K562 (cell line): ENCODE results near the gene POLR3H. TPM values are rescaled to one million over a fixed set of nuclear protein-coding genes. Genes with fewer than 3 reads are reported as not detected.

Source experiments
- CTCF ChIP-seq, 3 experiments: IDR thresholded peaks in 2 of 3; conservative IDR thresholded peaks in 1 of 3; 2 replicates each; pipeline ENCODE4 v1.5.1; 2011 to 2012; ENCODE audit warnings: low read length in 3 of 3, mild to moderate bottlenecking in 3 of 3, control low read depth in 2 of 3, improper control_type of control experiment in 1 of 3, inconsistent platforms in 1 of 3, low read depth in 1 of 3, mixed read lengths in 1 of 3, moderate library complexity in 1 of 3; ENCODE audit not compliant: insufficient read depth in 2 of 3
- CTCFL ChIP-seq: IDR thresholded peaks from 2 replicates; pipeline ENCODE4 v1.6.1; 2011; ENCODE audit warnings: borderline replicate concordance, low read depth, mild to moderate bottlenecking, moderate library complexity, low read length; ENCODE audit not compliant: insufficient read depth, poor library complexity, severe bottlenecking
- DEAF1 ChIP-seq: fragments of 450-650 bp; formaldehyde crosslinking; IDR thresholded peaks from 2 replicates; pipeline ENCODE4 v1.4.0; 2020; ENCODE audit warnings: mild to moderate bottlenecking, moderate library complexity
- EP400 ChIP-seq: fragments of 450-650 bp; IDR thresholded peaks from 2 replicates; pipeline ENCODE4 v1.6.1; 2017; ENCODE audit warnings: antibody characterized with exemption, mild to moderate bottlenecking, moderate library complexity
- LCOR ChIP-seq: sonication (generic); formaldehyde crosslinking; IDR thresholded peaks from 2 replicates; pipeline ENCODE4 v1.8.0; 2022; ENCODE audit warnings: mild to moderate bottlenecking, missing genetic modification reagents
- PHF20 ChIP-seq: fragments of 450-650 bp; IDR thresholded peaks from 2 replicates; pipeline ENCODE4 v1.6.1; 2018; ENCODE audit not compliant: partially characterized antibody
- POLR2A ChIP-seq: fragments of 450-650 bp; conservative IDR thresholded peaks from 2 replicates; pipeline ENCODE4 v1.6.1; 2016
- POLR2B ChIP-seq: fragments of 450-650 bp; IDR thresholded peaks from 2 replicates; pipeline ENCODE4 v1.6.1; 2018; ENCODE audit warnings: low read depth; ENCODE audit not compliant: partially characterized antibody
- RAD21 ChIP-seq, 2 experiments: fragments of 250-450 bp in 1 of 2; fragments of 450-650 bp in 1 of 2; sonication (Bioruptor Pico) in 1 of 2; formaldehyde crosslinking in 1 of 2; IDR thresholded peaks in 1 of 2; conservative IDR thresholded peaks in 1 of 2; 2 replicates each; pipeline versions ENCODE4 v1.4.0 to v1.8.0; 2020 to 2022; ENCODE audit warnings: mild to moderate bottlenecking in 2 of 2, moderate library complexity in 1 of 2
- RBFOX2 ChIP-seq: fragments of 200-400 bp; formaldehyde crosslinking; IDR thresholded peaks from 2 replicates; pipeline ENCODE4 v1.6.1; 2017; ENCODE audit warnings: low read depth, mild to moderate bottlenecking, low read length, moderate library complexity
- RBM22 ChIP-seq: fragments of 200-400 bp; formaldehyde crosslinking; IDR thresholded peaks from 2 replicates; pipeline ENCODE4 v1.6.1; 2018; ENCODE audit warnings: low read length, low read depth; ENCODE audit not compliant: poor library complexity, severe bottlenecking
- SNAPC5 ChIP-seq: fragments of 250-450 bp; sonication (Bioruptor Pico); IDR thresholded peaks from 2 replicates; pipeline ENCODE4 v1.8.0; 2021; ENCODE audit warnings: moderate library complexity, mild to moderate bottlenecking, inconsistent platforms
- SRSF9 ChIP-seq: fragments of 200-400 bp; formaldehyde crosslinking; IDR thresholded peaks from 2 replicates; pipeline ENCODE4 v1.6.1; 2017; ENCODE audit warnings: low read depth, low read length, borderline replicate concordance
- TBP ChIP-seq: optimal IDR thresholded peaks from 2 replicates; pipeline ENCODE3; 2011; ENCODE audit warnings: low read depth, low read length, improper control_type of control experiment
- ZFP91 ChIP-seq: sonication (generic); formaldehyde crosslinking; IDR thresholded peaks from 2 replicates; pipeline ENCODE4 v1.8.0; 2022; ENCODE audit warnings: mild to moderate bottlenecking, missing genetic modification reagents
- ZNF696 ChIP-seq: fragments of 250-450 bp; sonication (Bioruptor Pico); conservative IDR thresholded peaks from 2 replicates; pipeline ENCODE4 v1.4.0; 2020; ENCODE audit warnings: mild to moderate bottlenecking, moderate library complexity
- polyA plus RNA-seq, 8 experiments: library from polyadenylated mRNA; depleted of rRNA in 4 of 8; stranded (reverse) in 5 of 8; unstranded in 3 of 8; fragments of >200 nt; fragmentation: Nextera tagmentation in 2 of 8; fragmentation: Illumina TruSeq in 1 of 8; extraction: Ambion mirVana in 2 of 8; extraction: Trizol in 1 of 8; gene quantifications; 2 replicates each; pipeline versions ENCODE4 v1.2.1 to v1.2.3, GENCODE V29; 2011 to 2014; ENCODE audit warnings: inconsistent platforms in 1 of 8, missing spikeins in 1 of 8
- total RNA-seq, 7 experiments: library from RNA; depleted of rRNA in 6 of 7; stranded (reverse); fragments of >200 nt in 6 of 7; fragmentation: Illumina TruSeq in 2 of 7; extraction: Trizol in 2 of 7; gene quantifications; 2 replicates each; pipeline versions ENCODE4 v1.2.1 to v1.2.3, GENCODE V29; 2011 to 2021; ENCODE audit warnings: low replicate concordance in 1 of 7
- TF ChIP-seq, protein P1 (sequence below): sonication (generic); formaldehyde crosslinking; IDR thresholded peaks from 2 replicates; pipeline ENCODE4 v1.8.0; 2022; ENCODE audit warnings: mild to moderate bottlenecking, low read depth, missing genetic modification reagents

The POLR3H gene
- total and polyA plus RNA-seq, 9 of the 15 experiments (the other 6 are each of a cell fraction or from before 2014, with no cell fraction given) = 5.3 to 48.4 (median 22.2) TPM

GRCh38 chr22:41526830-41527799, 17.2 kb downstream of the POLR3H start (continued):
- TF ChIP-seq DEAF1 (peak; percentile 36), SNAPC5 (CRISPR knock-in tag) (no peak), RAD21 (CRISPR knock-in tag; conservative IDR thresholded peaks at IDR 0.05 in 1 of 2, IDR thresholded peaks at IDR 0.05 in 1 of 2) (peak; percentile 61 to 70), EP400 (no peak), RBM22 (peak; percentile 91), RBFOX2 (peak; percentile 41), POLR2A (peak; percentile 53; the same call in 1 of the 2 replicates), POLR2B (peak; percentile 19), ZNF696 (CRISPR knock-in tag) (no peak), CTCFL (peak; percentile 86), CTCF (IDR thresholded peaks at IDR 0.05 in 2 of 3, conservative IDR thresholded peaks at IDR 0.05 in 1 of 3; ENCODE audit: insufficient read depth in 2 of 3, low read depth in 1 of 3, low read length in 3 of 3) (peak; percentile 81 to 92 (median 85)), LCOR (0 out of 2 replicates have a peak, but pooled peaks have one; percentile 24), ZFP91 (no peak), TBP (no peak), PHF20 (no peak), SRSF9 (no peak)
- TF ChIP-seq, protein P1, sequence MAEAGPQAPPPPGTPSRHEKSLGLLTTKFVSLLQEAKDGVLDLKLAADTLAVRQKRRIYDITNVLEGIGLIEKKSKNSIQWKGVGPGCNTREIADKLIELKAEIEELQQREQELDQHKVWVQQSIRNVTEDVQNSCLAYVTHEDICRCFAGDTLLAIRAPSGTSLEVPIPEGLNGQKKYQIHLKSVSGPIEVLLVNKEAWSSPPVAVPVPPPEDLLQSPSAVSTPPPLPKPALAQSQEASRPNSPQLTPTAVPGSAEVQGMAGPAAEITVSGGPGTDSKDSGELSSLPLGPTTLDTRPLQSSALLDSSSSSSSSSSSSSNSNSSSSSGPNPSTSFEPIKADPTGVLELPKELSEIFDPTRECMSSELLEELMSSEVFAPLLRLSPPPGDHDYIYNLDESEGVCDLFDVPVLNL (CRISPR knock-in tag) = no peak
